Measurements from ENCODE around the gene MPC1.

The MPC1 gene

GRCh38 chr6:166341977-166342348 is 40.8 kb downstream of the MPC1 start:
- peaks cover 51% of the 10 kb centered on the region for H3K36me3 ChIP-seq (ENCODE audit: control insufficient read depth, low read length)
- peak overlapping the region; percentile 87 for H3K27ac ChIP-seq (ENCODE audit: low read depth, low read length)
- no peaks in the 10 kb centered on the region for H3K9me2 ChIP-seq (replicated peaks; ENCODE audit: control insufficient read depth, low read length)
- TF ChIP-seq EZH2phosphoT487 (IDR thresholded peaks at IDR 0.05; ENCODE audit: borderline replicate concordance, low read length) (no peak), CTCF (IDR thresholded peaks at IDR 0.05; ENCODE audit: low read depth, low read length, poor library complexity, severe bottlenecking) (no peak)
- no peaks in the 10 kb centered on the region for H3K27me3 ChIP-seq (ENCODE audit: control insufficient read depth, low read length)
- H3K4me2 ChIP-seq (ENCODE audit: low read length) = peak overlapping the region; percentile 89
- H3K4me3 ChIP-seq (ENCODE audit: low read length) = peak overlapping the region; percentile 99
- H3F3A ChIP-seq (ENCODE audit: control insufficient read depth, insufficient read depth) = peaks cover 6% of the 10 kb centered on the region
- H3K79me2 ChIP-seq (ENCODE audit: control insufficient read depth, low read length) = peaks cover 65% of the 10 kb centered on the region
- peaks cover 50% of the 10 kb centered on the region for H3K4me1 ChIP-seq (ENCODE audit: control insufficient read depth, low read length)
- peaks cover 12% of the 10 kb centered on the region for H4K20me1 ChIP-seq (ENCODE audit: control insufficient read depth, insufficient read depth, low read depth, low read length)
- no peaks in the 10 kb centered on the region for H3K9me3 ChIP-seq (ENCODE audit: control insufficient read depth, insufficient read depth, low read length)

- H3K79me2 ChIP-seq (ENCODE audit: control insufficient read depth, low read length) = peaks cover 70% of the 10 kb centered on the region
- H3K27ac ChIP-seq (ENCODE audit: low read depth, low read length) = peak overlapping the region; percentile 87
- peaks cover 6% of the 10 kb centered on the region for H3F3A ChIP-seq (ENCODE audit: control insufficient read depth, insufficient read depth)
- peaks cover 56% of the 10 kb centered on the region for H3K36me3 ChIP-seq (ENCODE audit: control insufficient read depth, low read length)
- H3K4me1 ChIP-seq (ENCODE audit: control insufficient read depth, low read length) = peaks cover 50% of the 10 kb centered on the region
- TF ChIP-seq EZH2phosphoT487 (IDR thresholded peaks at IDR 0.05; ENCODE audit: borderline replicate concordance, low read length) = no peak
- TF ChIP-seq CTCF (IDR thresholded peaks at IDR 0.05; ENCODE audit: low read depth, low read length, poor library complexity, severe bottlenecking) = no peak
- H3K9me2 ChIP-seq (replicated peaks; ENCODE audit: control insufficient read depth, low read length) = no peaks in the 10 kb centered on the region
- peak overlapping the region; percentile 89 for H3K4me2 ChIP-seq (ENCODE audit: low read length)
- peak overlapping the region; percentile 99 for H3K4me3 ChIP-seq (ENCODE audit: low read length)
- H3K27me3 ChIP-seq (ENCODE audit: control insufficient read depth, low read length) = no peaks in the 10 kb centered on the region
- no peaks in the 10 kb centered on the region for H3K9me3 ChIP-seq (ENCODE audit: control insufficient read depth, insufficient read depth, low read length)
- H4K20me1 ChIP-seq (ENCODE audit: control insufficient read depth, insufficient read depth, low read depth, low read length) = peaks cover 12% of the 10 kb centered on the region
Measured at GRCh38 chr6:166341464-166341863, 41.3 kb downstream of the MPC1 start.

- Histone ChIP-seq H3K4me2 (ENCODE audit: low read length) (peak overlapping the region; percentile 89; the same call in 1 of the 2 replicates), H3K9me2 (replicated peaks; ENCODE audit: control insufficient read depth, low read length) (no peaks in the 10 kb centered on the region), H3K9me3 (ENCODE audit: control insufficient read depth, insufficient read depth, low read length) (no peaks in the 10 kb centered on the region), H3F3A (ENCODE audit: control insufficient read depth, insufficient read depth) (peaks cover 6% of the 10 kb centered on the region), H3K79me2 (ENCODE audit: control insufficient read depth, low read length) (peaks cover 97% of the 10 kb centered on the region), H3K27ac (ENCODE audit: low read depth, low read length) (no peak overlapping the region), H3K4me3 (ENCODE audit: low read length) (no peak overlapping the region), H3K27me3 (ENCODE audit: control insufficient read depth, low read length) (no peaks in the 10 kb centered on the region), H4K20me1 (ENCODE audit: control insufficient read depth, insufficient read depth, low read depth, low read length) (peaks cover 12% of the 10 kb centered on the region), H3K36me3 (ENCODE audit: control insufficient read depth, low read length) (peaks cover 81% of the 10 kb centered on the region), H3K4me1 (ENCODE audit: control insufficient read depth, low read length) (peaks cover 70% of the 10 kb centered on the region)
- TF ChIP-seq EZH2phosphoT487 (IDR thresholded peaks at IDR 0.05; ENCODE audit: borderline replicate concordance, low read length) (no peak), CTCF (IDR thresholded peaks at IDR 0.05; ENCODE audit: low read depth, low read length, poor library complexity, severe bottlenecking) (no peak)
Measured at GRCh38 chr6:166338854-166339253, 43.9 kb downstream of the MPC1 start.
